ENCODE data around the gene RBL2. TPM values are rescaled to one million over a fixed set of nuclear protein-coding genes. Genes with fewer than 3 reads are reported as not detected.
A peak's percentile ranks its signal among the peaks of the same experiment; 100 is the strongest.

RBL2 gene
- total and polyA plus RNA-seq, 2 of the 13 experiments (the other 11 are each of a cell fraction or from before 2014, with no cell fraction given), result 41.2 to 60.9 TPM

DNA sequence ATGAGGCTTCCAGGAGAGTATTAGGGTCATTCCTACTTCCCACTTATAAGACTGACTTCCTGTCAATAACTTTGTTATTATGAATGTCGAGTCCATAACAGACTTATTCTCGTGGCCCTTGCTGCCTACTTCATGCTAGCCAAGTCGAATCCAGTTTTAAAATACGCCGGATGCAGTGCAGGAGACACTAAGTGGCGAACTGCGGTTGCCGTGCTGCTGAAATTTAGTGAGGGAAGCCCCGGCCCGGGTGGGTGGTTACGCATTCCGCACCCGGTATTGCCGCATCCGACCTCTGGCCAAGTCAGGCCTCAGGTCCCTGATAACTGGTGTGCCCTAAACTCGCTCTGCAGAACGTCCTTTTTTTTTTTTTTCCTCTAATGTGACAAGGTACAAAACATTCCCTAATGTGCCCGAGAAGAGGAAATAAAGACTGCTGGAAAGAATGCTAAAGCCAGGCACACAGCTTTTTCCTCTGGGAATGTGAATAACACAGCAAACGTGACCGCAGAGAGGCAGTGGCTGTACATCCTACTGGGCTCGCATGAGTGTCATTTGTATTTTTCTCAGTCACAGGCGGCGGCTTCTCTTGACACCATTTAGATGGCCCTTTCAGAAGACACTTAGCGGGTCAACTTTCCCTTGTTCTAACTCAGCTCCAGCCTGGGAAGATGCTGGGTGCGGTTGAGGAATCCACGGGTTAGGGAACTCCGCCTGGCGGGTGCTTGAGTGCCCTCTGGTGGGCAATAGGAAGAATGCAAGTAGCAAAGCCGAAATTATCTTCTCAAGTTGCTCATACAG is 75.8 kb downstream of the RBL2 start (continued):
- TF ChIP-seq RNF219 (CRISPR knock-in tag; IDR thresholded peaks at IDR 0.05), result no peak
- TF ChIP-seq ZNF788 (CRISPR knock-in tag; IDR thresholded peaks at IDR 0.05; ENCODE audit: borderline replicate concordance), result peak; percentile 62; the same call in 1 of the 2 replicates
- TF ChIP-seq, protein P1, sequence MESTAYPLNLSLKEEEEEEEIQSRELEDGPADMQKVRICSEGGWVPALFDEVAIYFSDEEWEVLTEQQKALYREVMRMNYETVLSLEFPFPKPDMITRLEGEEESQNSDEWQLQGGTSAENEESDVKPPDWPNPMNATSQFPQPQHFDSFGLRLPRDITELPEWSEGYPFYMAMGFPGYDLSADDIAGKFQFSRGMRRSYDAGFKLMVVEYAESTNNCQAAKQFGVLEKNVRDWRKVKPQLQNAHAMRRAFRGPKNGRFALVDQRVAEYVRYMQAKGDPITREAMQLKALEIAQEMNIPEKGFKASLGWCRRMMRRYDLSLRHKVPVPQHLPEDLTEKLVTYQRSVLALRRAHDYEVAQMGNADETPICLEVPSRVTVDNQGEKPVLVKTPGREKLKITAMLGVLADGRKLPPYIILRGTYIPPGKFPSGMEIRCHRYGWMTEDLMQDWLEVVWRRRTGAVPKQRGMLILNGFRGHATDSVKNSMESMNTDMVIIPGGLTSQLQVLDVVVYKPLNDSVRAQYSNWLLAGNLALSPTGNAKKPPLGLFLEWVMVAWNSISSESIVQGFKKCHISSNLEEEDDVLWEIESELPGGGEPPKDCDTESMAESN (CRISPR knock-in tag; conservative IDR thresholded peaks at IDR 0.05), result 0 out of 2 replicates have a peak, but pooled peaks have one; percentile 68
- TF ChIP-seq PHF8 (CRISPR knock-in tag; IDR thresholded peaks at IDR 0.05), result peak; percentile 36; the same call in 1 of the 2 replicates
- peak; percentile 33; the same call in 1 of the 2 replicates for TF ChIP-seq ATF7-NPFF (CRISPR knock-in tag; IDR thresholded peaks at IDR 0.05; ENCODE audit: low read depth)
- TF ChIP-seq NR0B2 (CRISPR knock-in tag; IDR thresholded peaks at IDR 0.05), result no peak
- TF ChIP-seq RXRA (CRISPR knock-in tag; IDR thresholded peaks at IDR 0.05), result peak; percentile 64; the same call in 1 of the 2 replicates
- no peak for TF ChIP-seq ZBTB21 (CRISPR knock-in tag; IDR thresholded peaks at IDR 0.05)
- TF ChIP-seq TARDBP (CRISPR knock-in tag; IDR thresholded peaks at IDR 0.05), result peak; percentile 57; the same call in 1 of the 2 replicates
- TF ChIP-seq FOXK1 (CRISPR knock-in tag; IDR thresholded peaks at IDR 0.05; ENCODE audit: borderline replicate concordance, low read depth), result no peak
- TF ChIP-seq ZNF713 (CRISPR knock-in tag; IDR thresholded peaks at IDR 0.05), result no peak
- TF ChIP-seq, protein P2, sequence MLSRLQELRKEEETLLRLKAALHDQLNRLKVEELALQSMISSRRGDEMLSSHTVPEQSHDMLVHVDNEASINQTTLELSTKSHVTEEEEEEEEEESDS (CRISPR knock-in tag; IDR thresholded peaks at IDR 0.05; ENCODE audit: borderline replicate concordance), result no peak
- peak; percentile 66; the same call in 1 of the 2 replicates for TF ChIP-seq ZNF709 (CRISPR knock-in tag; IDR thresholded peaks at IDR 0.05)
- 0 out of 2 replicates have a peak, but pooled peaks have one; percentile 32 for TF ChIP-seq ZNF619 (CRISPR knock-in tag; IDR thresholded peaks at IDR 0.05)
- TF ChIP-seq SMAD1 (CRISPR knock-in tag; IDR thresholded peaks at IDR 0.05; ENCODE audit: borderline replicate concordance, low read depth), result no peak
- no peak for TF ChIP-seq NFYC (CRISPR knock-in tag; IDR thresholded peaks at IDR 0.05)
- TF ChIP-seq ZNF235 (CRISPR knock-in tag; IDR thresholded peaks at IDR 0.05; ENCODE audit: borderline replicate concordance), result no peak
- TF ChIP-seq YEATS2 (CRISPR knock-in tag; IDR thresholded peaks at IDR 0.05; ENCODE audit: borderline replicate concordance), result peak; percentile 53; the same call in 1 of the 2 replicates
- peak; percentile 74; the same call in 1 of the 2 replicates for TF ChIP-seq THAP9 (CRISPR knock-in tag; IDR thresholded peaks at IDR 0.05; ENCODE audit: borderline replicate concordance)
- TF ChIP-seq ZFX (CRISPR knock-in tag; IDR thresholded peaks at IDR 0.05; ENCODE audit: low read depth), result peak; percentile 61
- 0 out of 2 replicates have a peak, but pooled peaks have one; percentile 27 for TF ChIP-seq GATAD1 (CRISPR knock-in tag; IDR thresholded peaks at IDR 0.05)
- TF ChIP-seq GTF2F1 (IDR thresholded peaks at IDR 0.05; ENCODE audit: low read length), result no peak

Data from HepG2 (cell line).